ENCODE data around the gene GCC1.

The GCC1 gene

DNA sequence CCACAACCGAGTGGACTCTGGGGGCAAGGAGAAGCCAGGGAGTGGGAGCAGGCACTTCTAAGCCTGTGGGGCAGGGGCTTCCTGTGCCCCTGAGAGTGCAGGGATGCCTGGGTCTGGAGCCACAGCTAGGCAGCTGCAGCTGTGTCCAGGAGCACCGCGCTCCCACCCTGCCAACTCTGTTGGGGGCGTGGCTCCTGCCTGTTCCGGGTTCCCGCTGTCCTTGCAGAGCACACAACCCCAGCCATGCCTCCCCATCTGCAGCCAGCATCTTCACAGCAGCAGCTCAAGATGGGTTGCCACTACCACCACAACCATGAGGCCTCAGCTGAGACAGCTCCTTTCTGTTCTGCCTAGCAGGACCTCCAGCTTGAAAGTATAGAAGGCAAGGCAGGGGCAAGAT, 23.9 kb upstream of the GCC1 start:
- DNase-seq (ENCODE audit: low read depth, low spot score) = no peak
- TF ChIP-seq, protein P1, sequence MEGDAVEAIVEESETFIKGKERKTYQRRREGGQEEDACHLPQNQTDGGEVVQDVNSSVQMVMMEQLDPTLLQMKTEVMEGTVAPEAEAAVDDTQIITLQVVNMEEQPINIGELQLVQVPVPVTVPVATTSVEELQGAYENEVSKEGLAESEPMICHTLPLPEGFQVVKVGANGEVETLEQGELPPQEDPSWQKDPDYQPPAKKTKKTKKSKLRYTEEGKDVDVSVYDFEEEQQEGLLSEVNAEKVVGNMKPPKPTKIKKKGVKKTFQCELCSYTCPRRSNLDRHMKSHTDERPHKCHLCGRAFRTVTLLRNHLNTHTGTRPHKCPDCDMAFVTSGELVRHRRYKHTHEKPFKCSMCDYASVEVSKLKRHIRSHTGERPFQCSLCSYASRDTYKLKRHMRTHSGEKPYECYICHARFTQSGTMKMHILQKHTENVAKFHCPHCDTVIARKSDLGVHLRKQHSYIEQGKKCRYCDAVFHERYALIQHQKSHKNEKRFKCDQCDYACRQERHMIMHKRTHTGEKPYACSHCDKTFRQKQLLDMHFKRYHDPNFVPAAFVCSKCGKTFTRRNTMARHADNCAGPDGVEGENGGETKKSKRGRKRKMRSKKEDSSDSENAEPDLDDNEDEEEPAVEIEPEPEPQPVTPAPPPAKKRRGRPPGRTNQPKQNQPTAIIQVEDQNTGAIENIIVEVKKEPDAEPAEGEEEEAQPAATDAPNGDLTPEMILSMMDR (IDR thresholded peaks at IDR 0.05; ENCODE audit: insufficient read depth, low read length, missing control alignments) = no peak
- ChIA-PET POLR2A (no interaction called here), CTCF (interaction anchor here (1.3 kb wide), 1 partner anchor 10 kb away, joined by 3 read pairs; no protein-coding TSS in a partner anchor)
- no peak overlapping the region for H3K4me3 ChIP-seq (ENCODE audit: low read depth, low read length)

GRCh38 chr7:127608446-127608845, 23.1 kb upstream of the GCC1 start:
- TF ChIP-seq, protein P1 (IDR thresholded peaks at IDR 0.05; ENCODE audit: insufficient read depth, low read length, missing control alignments) = no peak
- POLR2A ChIA-PET = no interaction called here
- H3K4me3 ChIP-seq (ENCODE audit: low read depth, low read length) = no peak overlapping the region
- CTCF ChIA-PET = interaction anchor here (1.3 to 1.5 kb wide), 2 partner anchors 9 to 11 kb away, joined by 3 read pairs; no protein-coding TSS in a partner anchor
- no peak for DNase-seq (ENCODE audit: low read depth, low spot score)

- TF ChIP-seq, protein P1 (IDR thresholded peaks at IDR 0.05; ENCODE audit: insufficient read depth, low read length, missing control alignments) = no peak
- ChIA-PET POLR2A (no interaction called here), CTCF (interaction anchor here (1.2 kb wide), 1 partner anchor 12 kb away, joined by 5 read pairs; no protein-coding TSS in a partner anchor)
Observed at GRCh38 chr7:127600885-127601284, 15.5 kb upstream of the GCC1 start.

DNA sequence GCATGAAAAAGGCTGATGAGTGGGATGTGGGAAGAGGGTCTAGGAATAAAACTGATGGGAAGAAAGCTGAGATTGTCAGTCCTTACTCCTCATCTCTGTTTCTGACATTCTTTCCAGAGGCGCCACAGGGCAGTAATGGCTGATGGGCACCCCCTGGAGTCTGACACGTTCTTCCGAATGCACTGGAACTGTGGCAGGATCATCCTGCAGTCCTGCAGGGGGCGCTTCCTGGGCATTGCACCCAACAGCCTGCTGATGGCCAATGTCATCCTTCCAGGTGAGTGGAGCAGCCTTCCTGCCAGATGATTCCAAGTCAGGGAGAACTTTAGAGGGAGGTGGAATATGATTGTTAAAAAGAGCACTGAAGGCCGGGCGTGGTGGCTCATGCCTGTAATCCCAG, 12.9 kb upstream of the GCC1 start:
- no peak for DNase-seq (ENCODE audit: low read depth, low spot score)
- no peak overlapping the region for H3K4me3 ChIP-seq (ENCODE audit: low read depth, low read length)
- TF ChIP-seq, protein P1 (IDR thresholded peaks at IDR 0.05; ENCODE audit: insufficient read depth, low read length, missing control alignments) = peak; percentile 33
- ChIA-PET POLR2A (no interaction called here), CTCF (interaction anchor here (0.7 to 1.2 kb wide), 2 partner anchors 111 to 611 kb away, joined by 3 to 4 read pairs; no protein-coding TSS in a partner anchor)

More at GRCh38 chr7:127600885-127601284, 15.5 kb upstream of the GCC1 start:
- H3K4me3 ChIP-seq (ENCODE audit: low read depth, low read length) = no peak overlapping the region
- DNase-seq (ENCODE audit: low read depth, low spot score) = no peak

DNA sequence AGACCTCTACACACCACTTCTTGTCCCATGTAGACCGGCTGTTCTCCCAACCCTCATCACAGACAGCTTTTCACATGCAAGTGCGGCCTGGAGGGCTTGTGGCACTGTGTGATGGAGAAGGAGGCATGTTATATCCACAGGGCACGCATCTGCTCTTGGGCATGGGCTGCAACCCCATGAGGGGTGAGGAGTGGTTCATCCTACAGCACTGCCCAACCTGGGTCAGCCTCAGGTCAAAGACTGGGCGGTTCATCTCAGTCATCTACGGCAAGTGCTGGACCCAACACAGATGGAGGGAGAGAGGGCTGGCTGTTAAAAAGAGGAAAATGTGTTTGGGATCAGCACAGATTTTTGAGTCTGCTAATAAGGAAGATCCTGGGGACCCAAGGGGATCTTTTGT, 10.3 kb upstream of the GCC1 start:
- no peak overlapping the region for H3K4me3 ChIP-seq (ENCODE audit: low read depth, low read length)
- TF ChIP-seq, protein P1 (IDR thresholded peaks at IDR 0.05; ENCODE audit: insufficient read depth, low read length, missing control alignments) = no peak
- ChIA-PET CTCF (no interaction called here), POLR2A (no interaction called here)
- no peak for DNase-seq (ENCODE audit: low read depth, low spot score)

DNA sequence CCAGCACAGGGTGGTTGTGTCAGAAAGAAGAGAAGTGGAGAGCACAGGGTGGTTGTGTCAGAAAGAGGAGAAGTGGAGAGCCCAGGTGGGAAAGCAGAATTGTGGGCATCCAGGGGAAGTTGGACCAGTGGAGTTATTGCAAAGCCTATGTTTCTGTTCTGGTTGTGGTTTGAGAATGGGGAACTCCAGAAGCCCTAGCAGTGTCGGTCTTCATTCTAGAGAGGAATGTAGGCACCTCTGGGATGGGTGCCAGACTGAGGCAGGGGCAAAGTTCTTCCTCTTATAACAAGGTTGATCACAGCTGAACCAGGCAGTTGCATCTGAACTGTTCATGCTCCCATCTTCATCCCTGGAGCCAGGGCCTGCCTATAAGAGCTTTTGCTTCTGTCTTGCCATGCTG, 9.1 kb upstream of the GCC1 start:
- ChIA-PET CTCF (interaction anchor here (1.1 kb wide), 1 partner anchor 17 kb away, joined by 3 read pairs; no protein-coding TSS in a partner anchor), POLR2A (no interaction called here)
- H3K4me3 ChIP-seq (ENCODE audit: low read depth, low read length) = no peak overlapping the region
- TF ChIP-seq, protein P1 (IDR thresholded peaks at IDR 0.05; ENCODE audit: insufficient read depth, low read length, missing control alignments) = no peak
- no peak for DNase-seq (ENCODE audit: low read depth, low spot score)

All from AG04449 (cell line).